IPS-20b (cell line): ENCODE measurements around the gene WNT11.
"Not testable (repeated sequence)": the region's sequence is repeated elsewhere in the genome, so short reads cannot be mapped to it uniquely, and the experiment has no call there.

Source experiments
- H3K27ac ChIP-seq: one replicate; pipeline ENCODE4 v1.5.1; 2013; ENCODE audit warnings: low read length
- H3K27me3 ChIP-seq: 2 replicates; pipeline ENCODE4 v1.6.1; 2013; ENCODE audit warnings: mild to moderate bottlenecking, low read length, inconsistent platforms; ENCODE audit not compliant: insufficient read depth
- H3K36me3 ChIP-seq: 2 replicates; pipeline ENCODE4 v1.6.1; 2013; ENCODE audit warnings: low read depth, mild to moderate bottlenecking, inconsistent platforms, low read length, moderate library complexity; ENCODE audit not compliant: insufficient read depth
- H3K4me1 ChIP-seq: 2 replicates; pipeline ENCODE4 v1.6.1; 2013; ENCODE audit warnings: mild to moderate bottlenecking, control low read depth, inconsistent platforms, low read length, moderate library complexity; ENCODE audit not compliant: insufficient read depth
- H3K4me3 ChIP-seq: 2 replicates; pipeline ENCODE4 v1.5.1; 2013; ENCODE audit warnings: mild to moderate bottlenecking, low read length, inconsistent platforms
- H3K9ac ChIP-seq: 2 replicates; pipeline ENCODE4 v1.6.1; 2013; ENCODE audit warnings: low read depth, mild to moderate bottlenecking, inconsistent platforms, low read length, moderate library complexity
- H3K9me3 ChIP-seq: 2 replicates; pipeline ENCODE4 v1.6.1; 2013; ENCODE audit warnings: mild to moderate bottlenecking, low read depth, low read length, inconsistent platforms; ENCODE audit not compliant: insufficient read depth

WNT11 gene

GRCh38 chr11:76206077-76206326, 300 bp downstream of the WNT11 start:
- Histone ChIP-seq H3K4me3 (peak overlapping the region; percentile 60), H3K27me3 (peaks cover 91% of the 10 kb centered on the region), H3K36me3 (no peaks in the 10 kb centered on the region), H3K9me3 (no peaks in the 10 kb centered on the region), H3K9ac (no peak overlapping the region), H3K4me1 (peaks cover 4% of the 10 kb centered on the region; the same call in 1 of the 2 replicates), H3K27ac (no peak overlapping the region)

GRCh38 chr11:76205252-76206076, 838 bp downstream of the WNT11 start:
- H3K4me3 ChIP-seq, result peak overlapping the region; percentile 60
- no peak overlapping the region for H3K9ac ChIP-seq
- H3K27me3 ChIP-seq, result peaks cover 86% of the 10 kb centered on the region
- H3K36me3 ChIP-seq, result no peaks in the 10 kb centered on the region
- no peaks in the 10 kb centered on the region for H3K9me3 ChIP-seq
- H3K27ac ChIP-seq, result no peak overlapping the region
- peaks cover 4% of the 10 kb centered on the region; the same call in 1 of the 2 replicates for H3K4me1 ChIP-seq

GRCh38 chr11:76203937-76204336, 2.4 kb downstream of the WNT11 start:
- Histone ChIP-seq H3K4me1 (peaks cover 4% of the 10 kb centered on the region; the same call in 1 of the 2 replicates), H3K27me3 (peaks cover 74% of the 10 kb centered on the region), H3K4me3 (no peak overlapping the region), H3K9me3 (no peaks in the 10 kb centered on the region), H3K36me3 (no peaks in the 10 kb centered on the region), H3K27ac (no peak overlapping the region), H3K9ac (no peak overlapping the region)

DNA sequence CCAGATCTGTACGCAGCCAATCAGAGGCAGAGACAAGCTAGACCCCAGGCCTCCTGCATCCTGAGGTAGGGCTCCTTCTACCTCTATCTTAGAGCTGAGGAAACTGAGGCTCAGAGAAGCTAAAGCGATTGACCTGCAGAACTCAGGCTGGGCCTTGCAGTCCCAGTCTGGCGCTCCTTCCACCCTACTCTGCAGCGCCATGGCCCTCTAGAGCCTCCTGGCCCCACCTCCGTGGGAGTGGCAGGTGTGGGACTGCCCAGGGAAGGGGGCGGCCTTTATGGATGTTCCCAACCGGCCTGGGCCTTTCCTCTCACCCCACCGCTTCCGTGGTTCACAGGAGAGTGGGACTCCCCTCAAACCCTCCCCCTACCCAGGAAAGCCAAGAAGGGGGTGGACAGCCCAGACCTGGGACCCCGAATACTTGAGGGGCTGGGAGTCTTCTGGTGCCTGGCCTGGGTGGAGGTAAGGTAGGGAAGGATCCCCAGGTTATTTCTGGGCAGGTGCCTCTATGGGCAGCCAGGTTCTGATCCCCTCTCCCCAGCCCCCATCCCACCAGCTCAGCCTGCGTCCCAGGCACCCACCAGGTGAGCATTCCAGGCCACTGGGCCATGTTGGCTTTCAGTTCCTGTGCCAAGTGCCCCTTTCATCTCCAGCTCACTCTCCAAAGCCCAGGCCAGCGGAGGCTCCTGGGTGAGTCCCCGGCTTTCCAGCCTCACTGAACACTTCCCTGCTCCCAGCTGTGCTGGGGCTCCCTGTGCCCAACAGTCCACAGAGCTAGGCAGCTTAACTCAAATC, 3.0 kb downstream of the WNT11 start:
- Histone ChIP-seq H3K36me3 (no peaks in the 10 kb centered on the region), H3K9me3 (no peaks in the 10 kb centered on the region), H3K27ac (no peak overlapping the region), H3K4me3 (no peak overlapping the region), H3K4me1 (peaks cover 4% of the 10 kb centered on the region; the same call in 1 of the 2 replicates), H3K27me3 (peaks cover 68% of the 10 kb centered on the region), H3K9ac (no peak overlapping the region)

GRCh38 chr11:76201672-76202412, 4.5 kb downstream of the WNT11 start:
- Histone ChIP-seq H3K4me3 (no peak overlapping the region), H3K4me1 (peaks cover 4% of the 10 kb centered on the region; the same call in 1 of the 2 replicates), H3K9ac (no peak overlapping the region), H3K27me3 (peaks cover 53% of the 10 kb centered on the region), H3K9me3 (no peaks in the 10 kb centered on the region), H3K36me3 (no peaks in the 10 kb centered on the region), H3K27ac (no peak overlapping the region)

DNA sequence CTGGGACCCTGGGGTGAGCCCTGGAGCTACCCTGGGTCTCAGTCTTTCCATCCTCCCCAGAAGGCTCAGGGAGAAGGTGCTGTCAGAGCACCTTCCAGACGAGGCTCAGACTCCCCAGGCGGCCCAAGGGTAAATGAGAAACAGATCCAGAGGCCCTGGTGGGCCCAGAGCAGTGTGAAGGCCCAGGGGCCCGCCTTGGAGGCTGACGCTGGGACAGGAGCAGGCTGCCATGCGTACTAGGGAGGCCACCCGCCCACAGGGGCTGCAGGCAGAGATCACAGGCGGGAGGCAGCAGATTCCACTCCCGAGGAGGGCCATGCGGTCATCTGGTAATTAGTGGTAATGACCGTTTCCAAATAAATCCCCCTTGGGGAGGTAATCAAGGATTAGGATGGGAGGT, 5.2 kb downstream of the WNT11 start:
- Histone ChIP-seq H3K27ac (no peak overlapping the region), H3K36me3 (no peaks in the 10 kb centered on the region), H3K27me3 (peaks cover 45% of the 10 kb centered on the region), H3K4me1 (peaks cover 4% of the 10 kb centered on the region; the same call in 1 of the 2 replicates), H3K9ac (no peak overlapping the region), H3K9me3 (no peaks in the 10 kb centered on the region), H3K4me3 (no peak overlapping the region)

DNA sequence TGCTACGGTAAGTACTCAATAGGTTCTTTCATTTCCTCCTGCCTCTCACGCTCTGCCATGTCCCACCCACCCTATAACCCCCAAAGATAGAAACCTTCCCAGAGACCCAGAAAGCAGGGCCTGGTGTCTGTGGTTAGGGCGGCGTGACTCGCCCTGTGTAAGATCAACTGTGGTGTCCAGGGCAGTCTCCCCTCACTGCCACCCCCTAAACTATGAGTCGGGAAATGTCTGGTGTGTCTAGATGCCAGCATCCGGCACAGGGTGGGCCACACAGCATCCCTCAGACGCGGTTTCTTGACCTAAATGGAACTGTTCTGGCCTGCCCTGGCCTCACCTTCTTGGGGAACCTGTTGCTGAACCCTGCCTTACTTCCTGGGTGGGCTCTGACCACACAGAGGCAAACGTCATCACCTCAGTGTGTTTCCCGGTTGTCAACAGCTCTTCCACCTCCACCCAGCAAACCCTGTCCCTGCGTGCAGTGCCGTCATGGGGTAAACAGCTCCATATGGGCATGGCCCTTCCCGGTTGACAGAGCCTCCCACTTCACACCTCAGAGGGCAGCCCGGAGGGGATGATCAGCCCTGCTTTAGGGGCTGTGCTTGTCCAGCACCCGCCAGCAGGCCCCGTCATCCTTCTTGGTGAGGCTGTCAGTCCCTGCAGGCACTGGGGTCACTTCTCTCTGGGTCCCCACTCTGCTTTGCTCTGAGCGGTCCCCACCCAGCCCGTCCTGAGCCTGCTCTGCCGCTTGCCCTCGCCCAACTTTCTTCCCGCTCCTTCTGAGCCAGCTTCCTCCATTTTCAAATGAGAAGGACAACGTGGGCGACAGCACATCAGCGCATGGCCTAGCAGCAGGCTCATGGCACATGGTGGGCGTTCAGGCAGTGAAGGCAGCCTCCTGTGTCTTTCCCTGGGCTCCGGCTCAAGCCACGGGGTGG, 6.0 kb downstream of the WNT11 start:
- Histone ChIP-seq H3K4me1 (no peaks in the 10 kb centered on the region), H3K9me3 (no peaks in the 10 kb centered on the region), H3K27me3 (peaks cover 37% of the 10 kb centered on the region), H3K9ac (no peak overlapping the region), H3K4me3 (no peak overlapping the region), H3K36me3 (no peaks in the 10 kb centered on the region), H3K27ac (no peak overlapping the region)

- H3K9ac ChIP-seq, H3K4me3 ChIP-seq, H3K4me1 ChIP-seq, H3K9me3 ChIP-seq, H3K36me3 ChIP-seq, H3K27ac ChIP-seq: not testable (repeated sequence)
- H3K27me3 ChIP-seq, result peaks cover 21% of the 10 kb centered on the region
Observed at GRCh38 chr11:76198691-76199090, 7.6 kb downstream of the WNT11 start.

DNA sequence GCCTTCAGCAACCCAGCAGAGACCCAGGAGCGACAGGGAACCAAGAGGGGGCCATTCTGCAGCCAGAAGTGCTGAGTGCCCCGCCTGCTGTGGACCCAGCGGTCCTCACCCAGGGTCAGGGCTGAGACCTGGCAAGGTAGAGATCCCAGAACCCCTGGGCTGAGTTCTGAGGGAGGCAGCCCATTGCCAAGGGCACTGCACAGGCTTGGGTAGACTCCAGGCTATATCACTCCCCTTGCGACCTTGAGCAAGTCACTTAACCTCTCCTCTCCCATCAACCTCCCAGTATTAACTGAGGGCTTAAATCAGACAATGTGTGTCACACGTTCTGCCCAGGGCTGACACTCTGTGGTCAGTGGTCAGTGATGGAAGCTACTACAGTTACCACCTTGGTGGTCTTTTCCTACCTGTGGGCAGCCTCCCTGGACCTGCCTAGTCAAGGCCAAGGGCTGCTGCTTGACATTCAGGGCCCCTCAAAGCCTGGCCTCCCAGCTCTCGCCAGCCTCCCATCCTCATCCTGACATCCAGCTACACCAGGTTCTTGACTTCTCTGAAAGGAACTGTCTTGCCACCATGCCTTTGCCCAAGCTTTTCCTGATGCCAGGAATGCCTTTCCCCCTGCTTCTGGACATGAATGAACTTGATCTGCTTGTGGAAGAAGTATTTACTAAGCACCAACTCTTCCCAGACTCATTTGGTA, 8.2 kb downstream of the WNT11 start:
- Histone ChIP-seq H3K4me3 (no peak overlapping the region), H3K27me3 (peaks cover 15% of the 10 kb centered on the region), H3K27ac (no peak overlapping the region), H3K9ac (no peak overlapping the region), H3K4me1 (no peaks in the 10 kb centered on the region), H3K9me3 (no peaks in the 10 kb centered on the region), H3K36me3 (no peaks in the 10 kb centered on the region)

GRCh38 chr11:76197332-76197731, 9.0 kb downstream of the WNT11 start:
- Histone ChIP-seq H3K4me3 (no peak overlapping the region), H3K27me3 (peaks cover 8% of the 10 kb centered on the region), H3K4me1 (no peaks in the 10 kb centered on the region), H3K36me3 (no peaks in the 10 kb centered on the region), H3K9me3 (no peaks in the 10 kb centered on the region), H3K27ac (no peak overlapping the region), H3K9ac (no peak overlapping the region)
